ENCODE data around the gene WASL. TPM values are rescaled to one million over a fixed set of nuclear protein-coding genes. Genes with fewer than 3 reads are reported as not detected.
"Not testable (repeated sequence)": the region's sequence is repeated elsewhere in the genome, so short reads cannot be mapped to it uniquely, and the experiment has no call there.

The WASL gene
- total RNA-seq, 6 donors from 2014 or later, result 24.1 to 62.2 (median 31.3) TPM

- DNase-seq, result no peak
- peak in 1 of 2 donors; percentile 53 for ATAC-seq (ENCODE audit: low FRiP score in 2 of 2)
- no peaks in the 10 kb centered on the region for H3K36me3 ChIP-seq
- TF ChIP-seq POLR2AphosphoS5 (IDR thresholded peaks at IDR 0.05), result no peak
- no peak for TF ChIP-seq EP300 (IDR thresholded peaks at IDR 0.05)
- TF ChIP-seq CTCF (IDR thresholded peaks at IDR 0.05), result no peak
- TF ChIP-seq POLR2A (IDR thresholded peaks at IDR 0.05), result no peak
- no peaks in the 10 kb centered on the region for H3K9me3 ChIP-seq
- 62 to 79% methylated on average over 4 of the region's 4 CpGs for WGBS, 2 donors
- H3K4me3 ChIP-seq, result no peak overlapping the region
- no peak overlapping the region for H3K27ac ChIP-seq
- no peaks in the 10 kb centered on the region for H3K27me3 ChIP-seq
- H3K4me1 ChIP-seq, result peaks cover 19 to 45% (median 31%) of the 10 kb centered on the region in 4 donors
These were observed 21.5 kb downstream of the WASL start for GRCh38 chr7:123727071-123727837.

- 42 to 56% methylated on average over 1 of the region's 1 CpG for WGBS, 2 donors
- Histone ChIP-seq H3K36me3 (no peaks in the 10 kb centered on the region), H3K9me3 (no peaks in the 10 kb centered on the region), H3K4me3 (no peak overlapping the region), H3K27ac (no peak overlapping the region), H3K4me1 (peaks cover 19 to 50% (median 36%) of the 10 kb centered on the region in 4 donors), H3K27me3 (no peaks in the 10 kb centered on the region)
- no peak for DNase-seq
- no peak for ATAC-seq (ENCODE audit: low FRiP score in 2 of 2)
- TF ChIP-seq POLR2A (IDR thresholded peaks at IDR 0.05) (no peak), CTCF (IDR thresholded peaks at IDR 0.05) (no peak), EP300 (IDR thresholded peaks at IDR 0.05) (no peak), POLR2AphosphoS5 (IDR thresholded peaks at IDR 0.05) (no peak)
These were observed 23.1 kb downstream of the WASL start for GRCh38 chr7:123725586-123726171.

GRCh38 chr7:123724817-123725253 lies 24.0 kb downstream of the WASL start:
- WGBS, 2 donors, result 29 to 41% methylated on average over 3 of the region's 3 CpGs
- TF ChIP-seq CTCF (IDR thresholded peaks at IDR 0.05) (no peak), EP300 (IDR thresholded peaks at IDR 0.05) (no peak), POLR2AphosphoS5 (IDR thresholded peaks at IDR 0.05) (no peak), POLR2A (IDR thresholded peaks at IDR 0.05) (no peak)
- H3K27me3 ChIP-seq, result no peaks in the 10 kb centered on the region
- H3K36me3 ChIP-seq, result no peaks in the 10 kb centered on the region
- DNase-seq, result no peak
- no peak for ATAC-seq (ENCODE audit: low FRiP score in 2 of 2)
- no peaks in the 10 kb centered on the region for H3K9me3 ChIP-seq
- no peak overlapping the region for H3K4me3 ChIP-seq
- H3K4me1 ChIP-seq, result peaks cover 24 to 54% (median 41%) of the 10 kb centered on the region in 4 donors
- no peak overlapping the region for H3K27ac ChIP-seq

GRCh38 chr7:123723913-123724312 lies 24.9 kb downstream of the WASL start:
- Histone ChIP-seq H3K9me3 (no peaks in the 10 kb centered on the region), H3K4me3 (no peak overlapping the region), H3K4me1 (peaks cover 32 to 58% (median 45%) of the 10 kb centered on the region in 4 donors), H3K36me3 (no peaks in the 10 kb centered on the region), H3K27ac (no peak overlapping the region), H3K27me3 (no peaks in the 10 kb centered on the region)
- DNase-seq (no peak), ATAC-seq (ENCODE audit: low FRiP score in 2 of 2) (no peak)
- WGBS, 2 donors, result 87 to 95% methylated on average over 3 of the region's 3 CpGs
- TF ChIP-seq POLR2A (IDR thresholded peaks at IDR 0.05) (no peak), CTCF (IDR thresholded peaks at IDR 0.05) (no peak), POLR2AphosphoS5 (IDR thresholded peaks at IDR 0.05) (no peak), EP300 (IDR thresholded peaks at IDR 0.05) (no peak)

- H3K27ac ChIP-seq; H3K4me3 ChIP-seq; H3K27me3 ChIP-seq; H3K9me3 ChIP-seq; H3K36me3 ChIP-seq; DNase-seq; ATAC-seq (ENCODE audit: low FRiP score in 2 of 2): not testable (repeated sequence)
- 72 to 75% methylated on average over 3 of the region's 3 CpGs for WGBS, 2 donors
- H3K4me1 ChIP-seq, result peaks cover 27 to 39% (median 33%) of the 10 kb centered on the region in 4 donors
These were observed 28.3 kb downstream of the WASL start for GRCh38 chr7:123720527-123720926.
